Muscle layer of duodenum (tissue), 2 donors: ENCODE results near the gene SLX1A.
"Not testable (repeated sequence)": the region's sequence is repeated elsewhere in the genome, so short reads cannot be mapped to it uniquely, and the experiment has no call there.

ENCODE experiments used
- H3K27ac ChIP-seq: one replicate; pipeline ENCODE4 v1.7.0; 2013; ENCODE audit warnings: mild to moderate bottlenecking, low read length
- H3K27me3 ChIP-seq: one replicate; pipeline ENCODE4 v1.7.0; 2013; ENCODE audit warnings: low read depth, mild to moderate bottlenecking, control low read depth, low read length
- H3K36me3 ChIP-seq, 2 donors: one replicate each; pipeline ENCODE4 v1.7.0; 2013; ENCODE audit warnings: low read length in 2 of 2, control low read depth in 1 of 2, mild to moderate bottlenecking in 1 of 2; ENCODE audit not compliant: insufficient read depth in 2 of 2, control insufficient read depth in 1 of 2
- H3K4me1 ChIP-seq, 2 donors: one replicate each; pipeline ENCODE4 v1.7.0; 2013; ENCODE audit warnings: low read length in 2 of 2, mild to moderate bottlenecking in 2 of 2, control low read depth in 1 of 2, moderate library complexity in 1 of 2; ENCODE audit not compliant: insufficient read depth in 2 of 2, control insufficient read depth in 1 of 2
- H3K4me3 ChIP-seq, 2 donors: one replicate each; pipeline ENCODE4 v1.7.0; 2013; ENCODE audit warnings: low read length in 2 of 2, low read depth in 1 of 2, mild to moderate bottlenecking in 1 of 2
- H3K9me3 ChIP-seq, 2 donors: one replicate each; pipeline ENCODE4 v1.7.0; 2013; ENCODE audit warnings: low read length in 2 of 2, control low read depth in 1 of 2, mild to moderate bottlenecking in 1 of 2; ENCODE audit not compliant: control insufficient read depth in 1 of 2
- donor health status: healthy.

Gene SLX1A

GRCh38 chr16:30166202-30166902, 27.3 kb upstream of the SLX1A start:
- Histone ChIP-seq H3K4me1 (no peaks in the 10 kb centered on the region), H3K4me3 (no peak overlapping the region), H3K36me3 (no peaks in the 10 kb centered on the region), H3K27ac (no peak overlapping the region), H3K27me3 (no peaks in the 10 kb centered on the region), H3K9me3 (no peaks in the 10 kb centered on the region)

- not testable (repeated sequence) for H3K4me3 ChIP-seq, H3K27me3 ChIP-seq, H3K27ac ChIP-seq, H3K4me1 ChIP-seq, H3K36me3 ChIP-seq, H3K9me3 ChIP-seq
Measured at GRCh38 chr16:30168746-30169145, 24.9 kb upstream of the SLX1A start.

GRCh38 chr16:30169416-30169815, 24.3 kb upstream of the SLX1A start:
- H3K9me3 ChIP-seq, H3K27ac ChIP-seq, H3K4me1 ChIP-seq, H3K36me3 ChIP-seq, H3K4me3 ChIP-seq, H3K27me3 ChIP-seq: not testable (repeated sequence)

- not testable (repeated sequence) for H3K27me3 ChIP-seq, H3K9me3 ChIP-seq, H3K36me3 ChIP-seq, H3K4me1 ChIP-seq, H3K27ac ChIP-seq, H3K4me3 ChIP-seq
Measured at GRCh38 chr16:30170145-30170544, 23.5 kb upstream of the SLX1A start.

GRCh38 chr16:30173054-30173453, 20.6 kb upstream of the SLX1A start:
- no peaks in the 10 kb centered on the region for H3K27me3 ChIP-seq

GRCh38 chr16:30176876-30177275, 16.8 kb upstream of the SLX1A start:
- H3K4me1 ChIP-seq, result not testable (repeated sequence)

More at GRCh38 chr16:30173054-30173453, 20.6 kb upstream of the SLX1A start:
- Histone ChIP-seq H3K4me1 (no peaks in the 10 kb centered on the region), H3K36me3 (no peaks in the 10 kb centered on the region), H3K4me3 (no peak overlapping the region), H3K27ac (no peak overlapping the region), H3K9me3 (no peaks in the 10 kb centered on the region)

GRCh38 chr16:30179195-30179594, 14.5 kb upstream of the SLX1A start:
- no peak overlapping the region for H3K27ac ChIP-seq
- no peaks in the 10 kb centered on the region for H3K9me3 ChIP-seq
- no peaks in the 10 kb centered on the region for H3K27me3 ChIP-seq
- peaks cover 0 to 8% of the 10 kb centered on the region in 2 donors for H3K4me1 ChIP-seq
- H3K36me3 ChIP-seq, result no peaks in the 10 kb centered on the region
- no peak overlapping the region for H3K4me3 ChIP-seq

More at GRCh38 chr16:30176876-30177275, 16.8 kb upstream of the SLX1A start:
- H3K27ac ChIP-seq, H3K27me3 ChIP-seq, H3K4me3 ChIP-seq, H3K36me3 ChIP-seq, H3K9me3 ChIP-seq: not testable (repeated sequence)

- no peak overlapping the region for H3K27ac ChIP-seq
- H3K27me3 ChIP-seq, result no peaks in the 10 kb centered on the region
- no peaks in the 10 kb centered on the region for H3K9me3 ChIP-seq
- no peak overlapping the region for H3K4me3 ChIP-seq
- H3K4me1 ChIP-seq, result peaks cover 0 to 9% of the 10 kb centered on the region in 2 donors
- no peaks in the 10 kb centered on the region for H3K36me3 ChIP-seq
Measured at GRCh38 chr16:30179931-30180330, 13.7 kb upstream of the SLX1A start.

GRCh38 chr16:30180741-30181140, 12.9 kb upstream of the SLX1A start:
- Histone ChIP-seq H3K4me1 (peaks cover 0 to 9% of the 10 kb centered on the region in 2 donors), H3K36me3 (no peaks in the 10 kb centered on the region), H3K27ac (no peak overlapping the region), H3K27me3 (no peaks in the 10 kb centered on the region), H3K9me3 (no peaks in the 10 kb centered on the region), H3K4me3 (no peak overlapping the region)

GRCh38 chr16:30183233-30184095, 10.2 kb upstream of the SLX1A start, which contains the start of gene CORO1A:
CORO1A (plus strand) TSS chr16:30183602; CDS start chr16:30185210, 1,608 bp downstream.
- Histone ChIP-seq H3K9me3 (no peaks in the 10 kb centered on the region), H3K36me3 (no peaks in the 10 kb centered on the region), H3K4me1 (peaks cover 3 to 17% of the 10 kb centered on the region in 2 donors), H3K27me3 (no peaks in the 10 kb centered on the region), H3K27ac (peak within 1 kb of the TSS; percentile 63), H3K4me3 (peak within 1 kb of the TSS; percentile 49 to 64)

- H3K9me3 ChIP-seq, result no peaks in the 10 kb centered on the region
- peak overlapping the region; percentile 42 to 64 for H3K4me3 ChIP-seq
- peaks cover 3 to 17% of the 10 kb centered on the region in 2 donors for H3K4me1 ChIP-seq
- H3K36me3 ChIP-seq, result no peaks in the 10 kb centered on the region
- peak overlapping the region; percentile 63 for H3K27ac ChIP-seq
- no peaks in the 10 kb centered on the region for H3K27me3 ChIP-seq
Measured at GRCh38 chr16:30184096-30184890, 9.4 kb upstream of the SLX1A start.
